H1 (cell line): ENCODE results near the gene PLEKHN1. TPM values are rescaled to one million over a fixed set of nuclear protein-coding genes. Genes with fewer than 3 reads are reported as not detected.

Source experiments
- CEBPB ChIP-seq: IDR thresholded peaks from 2 replicates; pipeline ENCODE4 v1.6.1; 2012; ENCODE audit warnings: low read depth, low read length
- CHD1 ChIP-seq: IDR thresholded peaks from 2 replicates; pipeline ENCODE4 v1.6.1; 2012; ENCODE audit warnings: low read depth, low read length, improper control_type of control experiment
- CHD2 ChIP-seq: IDR thresholded peaks from 2 replicates; pipeline ENCODE4 v1.6.1; 2012; ENCODE audit warnings: low read length, improper control_type of control experiment
- EZH2 ChIP-seq: fragments of 200-600 bp; sonication (generic); IDR thresholded peaks from 2 replicates; pipeline ENCODE4 v1.7.1; 2012; ENCODE audit warnings: low read depth, mild to moderate bottlenecking, moderate library complexity, low read length, inconsistent platforms; ENCODE audit not compliant: severe bottlenecking
- HDAC2 ChIP-seq, 2 experiments: fragments of 300-600 bp in 1 of 2; sonication (generic) in 1 of 2; IDR thresholded peaks; 2 replicates each; pipeline ENCODE4 v1.6.1; 2011 to 2012; ENCODE audit warnings: low read depth in 2 of 2, low read length in 2 of 2, mild to moderate bottlenecking in 2 of 2, moderate library complexity in 2 of 2, borderline replicate concordance in 1 of 2, inconsistent platforms in 1 of 2
- PHF8 ChIP-seq: fragments of 200-600 bp; sonication (generic); conservative IDR thresholded peaks from 2 replicates; pipeline ENCODE4 v1.7.1; 2012; ENCODE audit warnings: low read depth, mild to moderate bottlenecking, inconsistent platforms, low read length, moderate library complexity
- POU5F1 ChIP-seq: IDR thresholded peaks from 2 replicates; pipeline ENCODE4 v1.6.1; 2011; ENCODE audit warnings: low read depth, mild to moderate bottlenecking, low read length, moderate library complexity
- RBBP5 ChIP-seq: IDR thresholded peaks from 2 replicates; pipeline ENCODE4 v1.7.1; 2012; ENCODE audit warnings: low read depth, mild to moderate bottlenecking, inconsistent platforms, low read length, moderate library complexity, borderline replicate concordance
- SRF ChIP-seq: IDR thresholded peaks from 2 replicates; pipeline ENCODE4 v1.6.1; 2011; ENCODE audit warnings: mild to moderate bottlenecking, low read depth, low read length, moderate library complexity
- SUZ12 ChIP-seq: fragments of 200-600 bp; sonication (generic); IDR thresholded peaks from 2 replicates; pipeline ENCODE4 v1.6.1; 2012; ENCODE audit warnings: mild to moderate bottlenecking, inconsistent platforms, low read length, moderate library complexity, mixed read lengths
- TAF1 ChIP-seq: IDR thresholded peaks from 2 replicates; pipeline ENCODE4 v1.6.1; 2011; ENCODE audit warnings: mild to moderate bottlenecking, low read depth, low read length
- TAF7 ChIP-seq: optimal IDR thresholded peaks from 2 replicates; pipeline ENCODE3; 2011; ENCODE audit warnings: low read depth, mild to moderate bottlenecking, inconsistent platforms, low read length, moderate library complexity, borderline replicate concordance
- TCF12 ChIP-seq: IDR thresholded peaks from 2 replicates; pipeline ENCODE4 v1.6.1; 2011; ENCODE audit warnings: low read depth, mild to moderate bottlenecking, low read length
- YY1 ChIP-seq: IDR thresholded peaks from 2 replicates; pipeline ENCODE4 v1.6.1; 2011; ENCODE audit warnings: low read depth, mild to moderate bottlenecking, low read length
- polyA plus RNA-seq, 7 experiments: library from polyadenylated mRNA; depleted of rRNA in 3 of 7; stranded (reverse) in 5 of 7; unstranded in 2 of 7; fragments of >200 nt in 5 of 7; fragments of 200-250 nt in 2 of 7; gene quantifications; 1 replicate in 5 of 7; 2 replicates in 1 of 7; 4 replicates in 1 of 7; pipeline versions ENCODE4 v1.2.1 to v1.2.3, GENCODE V29; 2011 to 2013; ENCODE audit warnings: missing spikeins in 2 of 7, mixed read lengths in 2 of 7
- total RNA-seq: library from RNA; stranded (reverse); fragmentation: NEBNext Ultra II Directional; extraction: Animal tissue kit (Norgen Biotek cat#: 25700); gene quantifications from 2 replicates; pipeline ENCODE4 v1.2.1, GENCODE V29; 2021
- TF ChIP-seq, protein P1 (sequence below): IDR thresholded peaks from 2 replicates; pipeline ENCODE4 v1.6.1; 2012; ENCODE audit warnings: inconsistent platforms
- TF ChIP-seq, protein P2 (sequence below), 3 experiments: IDR thresholded peaks; 1 replicate in 2 of 3; 2 replicates in 1 of 3; pipeline versions ENCODE4 v1.5.1 to v1.6.1; 2011; ENCODE audit warnings: low read length in 3 of 3, mild to moderate bottlenecking in 3 of 3, inconsistent platforms in 2 of 3, low read depth in 1 of 3, moderate library complexity in 1 of 3; ENCODE audit not compliant: insufficient read depth in 1 of 3; ENCODE audit errors: control extremely low read depth in 1 of 3

PLEKHN1 gene
- total and polyA plus RNA-seq, 2 of the 8 experiments (the other 6 are each of a cell fraction or from before 2014, with no cell fraction given): 0.39 to 1.5 TPM

DNA sequence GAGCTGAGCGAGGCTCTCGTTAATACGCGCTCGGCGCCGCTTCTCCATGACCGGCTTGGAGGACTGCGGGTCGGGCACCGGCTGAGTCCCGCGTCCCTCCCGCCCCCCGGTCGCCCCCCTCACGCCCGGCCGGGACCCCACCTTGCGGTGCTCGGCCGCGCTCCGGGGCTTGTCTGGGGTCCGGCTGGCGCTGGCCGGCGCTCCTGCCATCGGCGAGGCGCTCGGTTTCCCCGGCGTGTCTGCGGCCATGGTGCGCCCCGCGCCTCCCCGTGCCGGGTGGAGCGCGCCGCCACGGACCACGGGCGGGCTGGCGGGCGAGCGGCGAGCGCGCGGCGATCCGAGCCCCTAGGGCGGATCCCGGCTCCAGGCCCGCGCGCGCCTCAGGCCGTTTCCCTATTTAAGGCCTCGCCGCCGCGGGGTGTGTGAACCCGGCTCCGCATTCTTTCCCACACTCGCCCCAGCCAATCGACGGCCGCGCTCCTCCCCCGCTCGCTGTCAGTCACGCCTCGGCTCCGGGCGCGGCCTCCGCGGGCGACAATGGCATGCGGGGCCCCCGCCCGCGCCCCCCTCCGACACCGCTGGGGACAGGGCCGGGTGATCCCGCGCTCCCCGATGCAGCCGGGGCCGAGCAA lies 33.6 kb downstream of the PLEKHN1 start, which contains the start of gene HES4 (continued):
- TF ChIP-seq, protein P1, sequence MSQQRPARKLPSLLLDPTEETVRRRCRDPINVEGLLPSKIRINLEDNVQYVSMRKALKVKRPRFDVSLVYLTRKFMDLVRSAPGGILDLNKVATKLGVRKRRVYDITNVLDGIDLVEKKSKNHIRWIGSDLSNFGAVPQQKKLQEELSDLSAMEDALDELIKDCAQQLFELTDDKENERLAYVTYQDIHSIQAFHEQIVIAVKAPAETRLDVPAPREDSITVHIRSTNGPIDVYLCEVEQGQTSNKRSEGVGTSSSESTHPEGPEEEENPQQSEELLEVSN: peak; percentile 60; the same call in 1 of the 2 replicates
- TF ChIP-seq CHD1 (no peak), EZH2 (peak; percentile 68), HDAC2 (IDR thresholded peaks at IDR 0.05; ENCODE audit: borderline replicate concordance in 1 of 2, low read depth in 2 of 2, low read length in 2 of 2) (0 out of 4 replicates have a peak, but pooled peaks of 1 of the 2 experiments have one; percentile 8), TAF7 (peak; percentile 10), CHD2 (no peak), POU5F1 (no peak), YY1 (no peak), TCF12 (no peak), SRF (no peak), CEBPB (no peak), TAF1 (no peak), SUZ12 (peak; percentile 51), PHF8 (0 out of 2 replicates have a peak, but pooled peaks have one; percentile 18), RBBP5 (no peak; the same call in 1 of the 2 replicates)
- TF ChIP-seq, protein P2, sequence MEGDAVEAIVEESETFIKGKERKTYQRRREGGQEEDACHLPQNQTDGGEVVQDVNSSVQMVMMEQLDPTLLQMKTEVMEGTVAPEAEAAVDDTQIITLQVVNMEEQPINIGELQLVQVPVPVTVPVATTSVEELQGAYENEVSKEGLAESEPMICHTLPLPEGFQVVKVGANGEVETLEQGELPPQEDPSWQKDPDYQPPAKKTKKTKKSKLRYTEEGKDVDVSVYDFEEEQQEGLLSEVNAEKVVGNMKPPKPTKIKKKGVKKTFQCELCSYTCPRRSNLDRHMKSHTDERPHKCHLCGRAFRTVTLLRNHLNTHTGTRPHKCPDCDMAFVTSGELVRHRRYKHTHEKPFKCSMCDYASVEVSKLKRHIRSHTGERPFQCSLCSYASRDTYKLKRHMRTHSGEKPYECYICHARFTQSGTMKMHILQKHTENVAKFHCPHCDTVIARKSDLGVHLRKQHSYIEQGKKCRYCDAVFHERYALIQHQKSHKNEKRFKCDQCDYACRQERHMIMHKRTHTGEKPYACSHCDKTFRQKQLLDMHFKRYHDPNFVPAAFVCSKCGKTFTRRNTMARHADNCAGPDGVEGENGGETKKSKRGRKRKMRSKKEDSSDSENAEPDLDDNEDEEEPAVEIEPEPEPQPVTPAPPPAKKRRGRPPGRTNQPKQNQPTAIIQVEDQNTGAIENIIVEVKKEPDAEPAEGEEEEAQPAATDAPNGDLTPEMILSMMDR (IDR thresholded peaks at IDR 0.05; ENCODE audit: control extremely low read depth in 1 of 3, insufficient read depth in 1 of 3, low read depth in 1 of 3, low read length in 3 of 3): no peak
